HG03066 (cell line): Measurements from ENCODE around the gene JAK1.

Experiments
- ATAC-seq: cut with Tn5 transposase; IDR thresholded peaks from one replicate; pipeline ENCODE4 v1.9.1; 2021; ENCODE audit warnings: low read depth; ENCODE audit not compliant: unreplicated experiment

Gene JAK1

DNA sequence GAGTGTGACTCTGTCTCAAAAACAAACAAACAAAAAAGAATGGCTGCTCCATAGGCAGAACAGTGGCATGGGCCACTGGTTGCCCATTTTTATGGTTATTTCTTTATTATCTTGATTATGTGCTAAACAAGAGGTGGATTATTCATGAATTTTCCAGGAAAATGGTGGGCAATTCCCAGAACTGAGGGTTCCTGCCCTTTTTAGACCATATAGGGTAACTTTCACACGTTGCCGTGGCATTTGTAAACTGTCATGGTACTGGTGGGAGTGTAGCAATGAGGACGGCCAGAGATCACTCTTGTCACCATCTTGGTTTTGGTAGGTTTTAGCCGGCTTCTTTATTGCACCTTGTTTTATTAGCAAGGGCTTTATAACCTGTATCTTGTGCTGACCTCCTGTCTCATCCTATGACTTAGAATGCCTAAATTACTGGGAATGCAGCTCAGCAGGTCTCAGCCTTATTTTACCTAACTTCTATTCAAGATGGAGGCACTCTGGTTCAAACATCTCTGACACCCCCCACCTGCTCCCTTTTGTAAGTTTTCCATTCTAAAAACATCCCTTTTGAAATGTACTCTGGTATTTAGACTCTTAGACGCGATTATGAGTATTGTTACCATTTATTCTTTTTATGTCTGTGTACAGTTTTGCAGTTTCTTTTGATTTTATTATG lies 164.4 kb downstream of the JAK1 start:
- ATAC-seq = no peak

- ATAC-seq = no peak
Observed at GRCh38 chr1:64798872-64799271, 167.5 kb downstream of the JAK1 start.

DNA sequence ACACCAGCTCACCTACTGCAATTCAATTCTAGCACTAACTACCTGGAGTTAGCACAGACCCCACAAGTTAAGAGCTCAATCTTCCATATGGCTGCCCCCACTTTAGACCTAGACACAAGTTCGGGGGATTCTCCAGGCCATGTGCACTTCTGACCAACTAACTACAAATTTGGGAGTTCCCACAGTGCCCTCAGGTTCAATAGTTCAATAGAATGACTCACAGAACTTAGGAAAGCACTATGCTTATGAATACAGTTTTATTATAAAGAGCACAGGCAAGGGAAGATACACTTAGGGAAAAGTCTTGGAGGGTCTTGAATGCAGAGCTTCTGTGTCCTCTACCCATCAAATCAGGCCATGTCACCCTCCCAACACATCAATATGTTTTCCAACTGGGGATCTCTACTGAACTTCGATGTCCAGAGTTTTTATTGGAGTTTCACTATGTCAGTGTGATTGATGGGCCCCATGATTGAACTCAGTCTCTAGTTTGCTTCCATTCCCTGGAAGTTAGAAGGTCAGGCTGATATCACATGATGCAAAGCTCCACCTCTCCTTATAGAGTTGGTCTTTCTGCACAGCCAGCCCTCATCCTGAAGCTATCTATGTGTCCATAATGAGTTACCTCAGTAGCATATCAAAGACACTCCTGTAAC lies 175.4 kb downstream of the JAK1 start:
- no peak for ATAC-seq
